ENCODE data around the gene ITSN1.

Gene ITSN1

DNA sequence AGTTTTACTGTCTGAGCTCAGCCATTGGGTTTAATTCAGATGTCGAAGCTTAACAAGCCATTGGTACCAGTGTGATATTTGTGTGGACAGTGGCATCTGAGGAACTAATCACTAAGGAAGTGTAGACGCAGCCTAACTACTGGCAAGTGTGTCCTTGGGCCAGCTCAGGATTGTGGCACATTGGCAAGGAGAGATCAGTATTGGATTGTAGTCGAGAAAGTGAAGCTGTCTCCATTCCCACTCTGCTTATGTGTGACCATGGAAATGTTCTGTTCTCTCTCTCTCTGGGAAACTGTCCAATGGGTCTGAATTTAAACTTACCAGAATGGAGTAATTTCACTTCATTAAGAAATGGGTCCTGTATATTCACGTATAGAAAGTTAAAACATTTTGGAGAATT, 112.2 kb downstream of the ITSN1 start:
- H3K23ac ChIP-seq (ENCODE audit: low read length): no peak overlapping the region
- H3K4ac ChIP-seq (ENCODE audit: low read depth, low read length): no peak overlapping the region
- no peak for DNase-seq
- H3K27ac ChIP-seq (ENCODE audit: low read depth, low read length): no peak overlapping the region
- no peaks in the 10 kb centered on the region for H3K79me2 ChIP-seq (ENCODE audit: control insufficient read depth, insufficient read depth, low read length, poor library complexity)
- peaks cover 7 to 8% of the 10 kb centered on the region in 2 experiments for H3K36me3 ChIP-seq (ENCODE audit: control insufficient read depth in 1 of 2, insufficient read depth in 2 of 2, low read length in 2 of 2)
- H2AFZ ChIP-seq (ENCODE audit: insufficient read depth, low read length, poor library complexity): no peak overlapping the region
- H3K27me3 ChIP-seq (ENCODE audit: insufficient read depth, low read length): no peaks in the 10 kb centered on the region
- no peak overlapping the region for H2AK5ac ChIP-seq (ENCODE audit: low read length)
- H4K91ac ChIP-seq (ENCODE audit: low read depth, low read length): no peak overlapping the region
- H3K4me3 ChIP-seq (ENCODE audit: low read depth, low read length): no peak overlapping the region
- no peak overlapping the region for H3K9ac ChIP-seq (ENCODE audit: low read length)
- no peak overlapping the region for H2BK120ac ChIP-seq (ENCODE audit: insufficient read depth, low read length, poor library complexity)
- H3K79me1 ChIP-seq (ENCODE audit: low read length): no peaks in the 10 kb centered on the region
- no peak overlapping the region for H4K12ac ChIP-seq (ENCODE audit: low read depth, low read length)
- H3K14ac ChIP-seq (ENCODE audit: low read length): no peak overlapping the region
- H2BK12ac ChIP-seq (ENCODE audit: low read length): no peak overlapping the region
- H2BK5ac ChIP-seq (ENCODE audit: low read depth, low read length, poor library complexity): no peak overlapping the region
- H3K9me3 ChIP-seq (ENCODE audit: insufficient read depth, low read depth, low read length): peaks cover 1% of the 10 kb centered on the region
- no peak overlapping the region for H3K4me2 ChIP-seq (ENCODE audit: low read length)
- H4K8ac ChIP-seq (ENCODE audit: low read depth, low read length): no peak overlapping the region
- WGBS (ENCODE audit: extremely low coverage, insufficient coverage, insufficient read length): no CpG with 5 or more reads among the region's 4 CpGs
- no peak overlapping the region for H3K18ac ChIP-seq (ENCODE audit: low read length)
- H3K4me1 ChIP-seq (ENCODE audit: control insufficient read depth in 1 of 2, insufficient read depth in 2 of 2, low read length in 2 of 2): no peaks in the 10 kb centered on the region

DNA sequence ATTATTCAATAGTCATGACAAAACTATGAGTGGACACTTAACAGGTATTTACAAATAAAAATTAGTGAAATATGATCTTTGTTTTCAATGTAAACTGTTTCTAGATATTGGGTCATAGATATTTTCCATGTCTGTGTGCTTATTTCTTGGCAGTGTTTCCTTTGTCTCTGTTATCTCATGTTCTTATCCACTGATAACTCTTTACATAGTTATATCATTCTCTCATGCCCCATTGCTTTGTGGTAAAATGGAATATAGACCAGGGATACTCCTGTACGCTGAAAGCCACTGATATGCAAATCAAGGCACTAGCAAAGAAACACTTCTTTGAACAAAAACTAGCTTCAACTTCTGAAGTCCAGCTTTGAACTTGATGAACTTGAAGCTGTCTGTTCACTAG, 113.1 kb downstream of the ITSN1 start:
- WGBS (ENCODE audit: extremely low coverage, insufficient coverage, insufficient read length): no CpG with 5 or more reads among the region's 1 CpG
- Histone ChIP-seq H2BK5ac (ENCODE audit: low read depth, low read length, poor library complexity) (no peak overlapping the region), H2BK120ac (ENCODE audit: insufficient read depth, low read length, poor library complexity) (no peak overlapping the region), H3K36me3 (ENCODE audit: control insufficient read depth in 1 of 2, insufficient read depth in 2 of 2, low read length in 2 of 2) (peaks cover 6% of the 10 kb centered on the region in 2 experiments), H3K23ac (ENCODE audit: low read length) (no peak overlapping the region), H3K4me1 (ENCODE audit: control insufficient read depth in 1 of 2, insufficient read depth in 2 of 2, low read length in 2 of 2) (no peaks in the 10 kb centered on the region), H3K27ac (ENCODE audit: low read depth, low read length) (no peak overlapping the region), H2AFZ (ENCODE audit: insufficient read depth, low read length, poor library complexity) (no peak overlapping the region), H3K79me1 (ENCODE audit: low read length) (no peaks in the 10 kb centered on the region), H3K4me3 (ENCODE audit: low read depth, low read length) (no peak overlapping the region), H3K27me3 (ENCODE audit: insufficient read depth, low read length) (no peaks in the 10 kb centered on the region), H3K14ac (ENCODE audit: low read length) (no peak overlapping the region), H3K9me3 (ENCODE audit: insufficient read depth, low read depth, low read length) (peaks cover 1% of the 10 kb centered on the region), H4K12ac (ENCODE audit: low read depth, low read length) (no peak overlapping the region), H3K79me2 (ENCODE audit: control insufficient read depth, insufficient read depth, low read length, poor library complexity) (no peaks in the 10 kb centered on the region), H4K8ac (ENCODE audit: low read depth, low read length) (no peak overlapping the region), H3K18ac (ENCODE audit: low read length) (no peak overlapping the region), H2BK12ac (ENCODE audit: low read length) (no peak overlapping the region), H2AK5ac (ENCODE audit: low read length) (no peak overlapping the region), H4K91ac (ENCODE audit: low read depth, low read length) (no peak overlapping the region), H3K9ac (ENCODE audit: low read length) (no peak overlapping the region), H3K4ac (ENCODE audit: low read depth, low read length) (no peak overlapping the region), H3K4me2 (ENCODE audit: low read length) (no peak overlapping the region)
- no peak for DNase-seq

DNA sequence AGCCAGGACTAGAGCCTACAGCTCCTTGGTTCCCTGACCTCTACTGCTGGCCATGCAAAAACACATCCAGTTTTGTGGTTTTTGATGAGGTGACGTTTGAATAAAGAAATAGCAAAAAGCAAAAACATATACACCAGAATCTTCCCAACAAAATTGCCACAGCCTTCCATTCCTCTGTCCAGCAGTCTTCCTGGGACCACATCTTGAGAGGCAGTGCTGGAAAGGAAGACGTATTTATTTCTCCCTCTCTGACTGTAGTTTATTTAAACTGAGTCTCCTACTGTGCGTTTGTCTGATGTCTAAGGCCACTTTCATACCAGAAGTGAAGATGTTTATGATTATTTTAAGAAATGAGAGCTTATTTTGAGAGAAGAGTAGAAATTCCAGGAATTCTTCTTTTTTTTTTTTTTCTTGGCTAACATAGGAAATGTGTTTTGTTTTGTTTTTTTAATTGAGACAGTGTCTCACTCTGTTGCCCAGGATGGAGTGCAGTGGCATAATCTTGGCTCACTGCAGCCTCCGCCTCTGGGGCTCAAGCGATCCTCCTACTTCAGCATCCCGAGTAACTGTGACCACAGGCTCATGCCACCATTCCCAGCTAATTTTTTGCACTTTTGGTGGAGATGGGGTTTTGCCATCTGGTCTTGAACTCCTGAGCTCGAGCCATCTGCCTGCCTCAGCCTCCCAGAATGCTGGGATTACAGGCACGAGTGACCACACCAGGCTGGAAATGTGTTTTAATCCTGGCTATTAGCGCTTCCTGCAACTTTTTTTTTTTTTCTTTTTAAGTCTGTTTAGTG, 118.5 kb downstream of the ITSN1 start:
- H2BK5ac ChIP-seq (ENCODE audit: low read depth, low read length, poor library complexity): peak overlapping the region; percentile 65
- H3K9ac ChIP-seq (ENCODE audit: low read length): no peak overlapping the region
- no peak overlapping the region for H3K18ac ChIP-seq (ENCODE audit: low read length)
- no peaks in the 10 kb centered on the region for H3K79me2 ChIP-seq (ENCODE audit: control insufficient read depth, insufficient read depth, low read length, poor library complexity)
- H2BK120ac ChIP-seq (ENCODE audit: insufficient read depth, low read length, poor library complexity): peak overlapping the region; percentile 15
- peaks cover 8 to 12% of the 10 kb centered on the region in 2 experiments for H3K36me3 ChIP-seq (ENCODE audit: control insufficient read depth in 1 of 2, insufficient read depth in 2 of 2, low read length in 2 of 2)
- H4K8ac ChIP-seq (ENCODE audit: low read depth, low read length): peak overlapping the region; percentile 50
- no peak overlapping the region for H3K4me3 ChIP-seq (ENCODE audit: low read depth, low read length)
- no peak overlapping the region for H4K12ac ChIP-seq (ENCODE audit: low read depth, low read length)
- H3K4ac ChIP-seq (ENCODE audit: low read depth, low read length): peak overlapping the region; percentile 8
- no peak overlapping the region for H2AFZ ChIP-seq (ENCODE audit: insufficient read depth, low read length, poor library complexity)
- H3K23ac ChIP-seq (ENCODE audit: low read length): no peak overlapping the region
- no peak for DNase-seq
- H2AK5ac ChIP-seq (ENCODE audit: low read length): peak overlapping the region; percentile 53
- H3K14ac ChIP-seq (ENCODE audit: low read length): peak overlapping the region; percentile 16
- peak overlapping the region; percentile 81 for H3K27ac ChIP-seq (ENCODE audit: low read depth, low read length)
- no CpG with 5 or more reads among the region's 9 CpGs for WGBS (ENCODE audit: extremely low coverage, insufficient coverage, insufficient read length)
- peak overlapping the region; percentile 37 for H2BK12ac ChIP-seq (ENCODE audit: low read length)
- peaks cover 1% of the 10 kb centered on the region for H3K9me3 ChIP-seq (ENCODE audit: insufficient read depth, low read depth, low read length)
- no peaks in the 10 kb centered on the region for H3K27me3 ChIP-seq (ENCODE audit: insufficient read depth, low read length)
- H3K4me1 ChIP-seq (ENCODE audit: control insufficient read depth in 1 of 2, insufficient read depth in 2 of 2, low read length in 2 of 2): peaks cover 8% of the 10 kb centered on the region in 2 experiments
- H3K4me2 ChIP-seq (ENCODE audit: low read length): no peak overlapping the region
- H3K79me1 ChIP-seq (ENCODE audit: low read length): peaks cover 8% of the 10 kb centered on the region
- H4K91ac ChIP-seq (ENCODE audit: low read depth, low read length): peak overlapping the region; percentile 13

DNA sequence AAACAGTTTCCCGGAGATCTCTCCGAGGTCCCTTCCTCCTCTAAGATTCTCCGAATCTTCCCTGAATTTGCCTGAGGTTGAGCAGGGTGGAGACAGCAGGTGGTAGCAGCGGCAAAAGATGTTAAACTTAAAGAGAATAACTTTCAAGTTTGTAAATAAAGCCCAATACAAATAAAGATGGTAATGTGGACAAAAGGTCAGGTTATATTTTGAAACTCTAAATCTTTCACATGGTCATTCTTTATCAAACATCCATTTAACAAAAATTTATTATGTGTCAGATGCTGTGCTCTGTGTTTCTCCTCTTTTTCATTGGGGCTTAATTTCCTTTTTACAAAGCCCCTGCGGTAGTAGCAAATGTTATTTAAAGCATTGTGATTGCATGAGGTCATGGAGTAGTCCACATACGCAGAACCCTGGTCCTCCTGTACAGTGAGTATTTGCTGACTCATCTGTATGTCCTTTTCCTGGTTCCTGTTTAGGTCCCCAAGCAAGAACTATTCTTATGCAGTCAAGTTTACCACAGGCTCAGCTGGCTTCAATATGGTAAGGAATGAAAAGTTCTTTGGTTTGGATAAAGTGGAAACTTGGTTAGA, 119.2 kb downstream of the ITSN1 start:
- Histone ChIP-seq H3K79me1 (ENCODE audit: low read length) (peaks cover 8% of the 10 kb centered on the region), H3K23ac (ENCODE audit: low read length) (no peak overlapping the region), H3K36me3 (ENCODE audit: control insufficient read depth in 1 of 2, insufficient read depth in 2 of 2, low read length in 2 of 2) (peaks cover 12 to 13% of the 10 kb centered on the region in 2 experiments), H2BK5ac (ENCODE audit: low read depth, low read length, poor library complexity) (peak overlapping the region; percentile 65), H3K4me3 (ENCODE audit: low read depth, low read length) (no peak overlapping the region), H3K4me2 (ENCODE audit: low read length) (no peak overlapping the region), H4K12ac (ENCODE audit: low read depth, low read length) (no peak overlapping the region), H3K9ac (ENCODE audit: low read length) (no peak overlapping the region), H2BK12ac (ENCODE audit: low read length) (peak overlapping the region; percentile 37), H3K14ac (ENCODE audit: low read length) (no peak overlapping the region), H3K79me2 (ENCODE audit: control insufficient read depth, insufficient read depth, low read length, poor library complexity) (no peaks in the 10 kb centered on the region), H3K18ac (ENCODE audit: low read length) (no peak overlapping the region), H3K27me3 (ENCODE audit: insufficient read depth, low read length) (no peaks in the 10 kb centered on the region), H4K8ac (ENCODE audit: low read depth, low read length) (peak overlapping the region; percentile 50), H4K91ac (ENCODE audit: low read depth, low read length) (peak overlapping the region; percentile 13), H2AFZ (ENCODE audit: insufficient read depth, low read length, poor library complexity) (no peak overlapping the region), H2BK120ac (ENCODE audit: insufficient read depth, low read length, poor library complexity) (peak overlapping the region; percentile 15), H3K27ac (ENCODE audit: low read depth, low read length) (peak overlapping the region; percentile 81), H3K9me3 (ENCODE audit: insufficient read depth, low read depth, low read length) (peaks cover 1% of the 10 kb centered on the region), H2AK5ac (ENCODE audit: low read length) (no peak overlapping the region), H3K4ac (ENCODE audit: low read depth, low read length) (peak overlapping the region; percentile 8), H3K4me1 (ENCODE audit: control insufficient read depth in 1 of 2, insufficient read depth in 2 of 2, low read length in 2 of 2) (peaks cover 8% of the 10 kb centered on the region in 2 experiments)
- DNase-seq: peak; percentile 34 to 79
- no CpG with 5 or more reads among the region's 6 CpGs for WGBS (ENCODE audit: extremely low coverage, insufficient coverage, insufficient read length)
